Measurements from ENCODE around the gene FGFR4.

- no peak for TF ChIP-seq CTCF (IDR thresholded peaks at IDR 0.05; ENCODE audit: low read length)
- no peak for TF ChIP-seq EZH2 (IDR thresholded peaks at IDR 0.05; ENCODE audit: borderline replicate concordance, low read length)
Measured at GRCh38 chr5:177142778-177143177, 56.1 kb downstream of the FGFR4 start.
